Nephron progenitor cell (in vitro differentiated cells): ENCODE data around the gene ERBB4.

Source experiments
- DNase-seq: peaks from one replicate; pipeline ENCODE4 v3.0.0; 2021
- H3K27ac Mint-ChIP-seq: 2 replicates; pipeline ENCODE4 v1.8.0; 2021; ENCODE audit warnings: mild to moderate bottlenecking, moderate library complexity, mixed read lengths
- H3K27me3 Mint-ChIP-seq: 2 replicates; pipeline ENCODE4 v1.8.0; 2021; ENCODE audit warnings: mild to moderate bottlenecking, low read depth, mixed read lengths; ENCODE audit not compliant: poor library complexity
- H3K36me3 Mint-ChIP-seq: 2 replicates; pipeline ENCODE4 v1.8.0; 2021; ENCODE audit warnings: low read depth, mixed read lengths
- H3K4me1 Mint-ChIP-seq: 2 replicates; pipeline ENCODE4 v1.8.0; 2021; ENCODE audit warnings: mixed read lengths
- H3K4me3 Mint-ChIP-seq: 2 replicates; pipeline ENCODE4 v1.8.0; 2021; ENCODE audit warnings: mild to moderate bottlenecking, moderate library complexity, mixed read lengths
- H3K9me3 Mint-ChIP-seq: 2 replicates; pipeline ENCODE4 v1.8.0; 2021; ENCODE audit warnings: mild to moderate bottlenecking, moderate library complexity, mixed read lengths
- TF ChIP-seq, protein P1 (sequence below): fragments of 200-600 bp; sonication (generic); IDR thresholded peaks from 2 replicates; pipeline ENCODE4 v1.5.0; 2021; ENCODE audit warnings: antibody characterized with exemption

Gene ERBB4

DNA sequence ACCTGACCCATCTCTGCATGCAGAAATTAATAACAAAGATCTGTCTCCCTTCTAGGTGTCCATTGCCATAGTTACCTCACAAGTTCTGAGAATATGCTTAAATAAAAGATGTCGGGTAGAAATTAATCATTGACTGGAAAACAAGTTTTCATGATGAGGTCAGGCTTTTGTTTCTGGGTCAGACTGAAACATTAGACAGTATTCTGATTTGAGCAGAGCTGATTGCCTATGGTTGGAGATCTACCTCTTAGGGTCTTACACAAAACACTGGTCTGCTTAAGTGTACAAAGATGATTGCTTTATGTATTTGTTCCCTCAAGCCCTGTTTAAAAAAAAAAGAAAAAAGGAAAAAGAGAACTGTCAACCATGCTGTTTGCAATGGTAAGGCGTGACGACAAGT is 1025.8 kb downstream of the ERBB4 start:
- H3K27me3 Mint-ChIP-seq, result peaks cover 7% of the 10 kb centered on the region
- no peak overlapping the region for H3K27ac Mint-ChIP-seq
- TF ChIP-seq, protein P1, sequence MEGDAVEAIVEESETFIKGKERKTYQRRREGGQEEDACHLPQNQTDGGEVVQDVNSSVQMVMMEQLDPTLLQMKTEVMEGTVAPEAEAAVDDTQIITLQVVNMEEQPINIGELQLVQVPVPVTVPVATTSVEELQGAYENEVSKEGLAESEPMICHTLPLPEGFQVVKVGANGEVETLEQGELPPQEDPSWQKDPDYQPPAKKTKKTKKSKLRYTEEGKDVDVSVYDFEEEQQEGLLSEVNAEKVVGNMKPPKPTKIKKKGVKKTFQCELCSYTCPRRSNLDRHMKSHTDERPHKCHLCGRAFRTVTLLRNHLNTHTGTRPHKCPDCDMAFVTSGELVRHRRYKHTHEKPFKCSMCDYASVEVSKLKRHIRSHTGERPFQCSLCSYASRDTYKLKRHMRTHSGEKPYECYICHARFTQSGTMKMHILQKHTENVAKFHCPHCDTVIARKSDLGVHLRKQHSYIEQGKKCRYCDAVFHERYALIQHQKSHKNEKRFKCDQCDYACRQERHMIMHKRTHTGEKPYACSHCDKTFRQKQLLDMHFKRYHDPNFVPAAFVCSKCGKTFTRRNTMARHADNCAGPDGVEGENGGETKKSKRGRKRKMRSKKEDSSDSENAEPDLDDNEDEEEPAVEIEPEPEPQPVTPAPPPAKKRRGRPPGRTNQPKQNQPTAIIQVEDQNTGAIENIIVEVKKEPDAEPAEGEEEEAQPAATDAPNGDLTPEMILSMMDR, result no peak
- H3K9me3 Mint-ChIP-seq, result peaks cover 7% of the 10 kb centered on the region
- peaks cover 19% of the 10 kb centered on the region for H3K4me1 Mint-ChIP-seq
- no peaks in the 10 kb centered on the region for H3K36me3 Mint-ChIP-seq
- H3K4me3 Mint-ChIP-seq, result no peak overlapping the region
- no peak for DNase-seq

DNA sequence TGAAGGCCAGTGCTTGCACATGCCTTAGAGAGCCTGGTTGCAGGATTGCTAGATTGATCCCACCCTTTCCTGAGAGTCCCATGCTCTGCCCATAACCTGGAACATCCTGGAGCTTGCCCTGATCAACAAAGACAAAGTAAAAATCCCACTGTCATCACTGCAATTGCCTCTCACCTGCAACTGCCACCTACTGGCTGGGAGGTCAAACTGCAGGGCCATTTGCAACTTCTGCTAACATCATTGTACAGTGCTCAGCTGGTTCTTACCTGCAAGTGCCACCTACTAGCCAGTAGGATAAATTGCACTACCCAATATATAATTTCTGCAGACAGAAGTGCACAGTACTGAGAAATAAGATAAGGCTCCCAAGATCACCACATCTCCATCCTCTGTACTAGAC is 1034.7 kb downstream of the ERBB4 start:
- no peaks in the 10 kb centered on the region for H3K4me1 Mint-ChIP-seq
- H3K27ac Mint-ChIP-seq, result no peak overlapping the region
- no peak for DNase-seq
- TF ChIP-seq, protein P1, result no peak
- H3K4me3 Mint-ChIP-seq, result no peak overlapping the region
- no peaks in the 10 kb centered on the region for H3K36me3 Mint-ChIP-seq
- H3K27me3 Mint-ChIP-seq, result peaks cover 6% of the 10 kb centered on the region
- H3K9me3 Mint-ChIP-seq, result peaks cover 34% of the 10 kb centered on the region

GRCh38 chr2:211503198-211503597 is 1035.4 kb downstream of the ERBB4 start:
- H3K36me3 Mint-ChIP-seq, result no peaks in the 10 kb centered on the region
- H3K27ac Mint-ChIP-seq, result no peak overlapping the region

GRCh38 chr2:211498551-211499205 is 1039.9 kb downstream of the ERBB4 start:
- no peak for DNase-seq
- no peak overlapping the region for H3K27ac Mint-ChIP-seq
- no peaks in the 10 kb centered on the region for H3K36me3 Mint-ChIP-seq
- H3K4me1 Mint-ChIP-seq, result no peaks in the 10 kb centered on the region
- TF ChIP-seq, protein P1, result no peak
- no peak overlapping the region for H3K4me3 Mint-ChIP-seq
- H3K9me3 Mint-ChIP-seq, result peaks cover under 1% of the 10 kb centered on the region
- peaks cover 4% of the 10 kb centered on the region for H3K27me3 Mint-ChIP-seq

More at GRCh38 chr2:211503198-211503597, 1035.4 kb downstream of the ERBB4 start:
- peaks cover 31% of the 10 kb centered on the region for H3K9me3 Mint-ChIP-seq
- no peaks in the 10 kb centered on the region for H3K4me1 Mint-ChIP-seq
- peaks cover 4% of the 10 kb centered on the region for H3K27me3 Mint-ChIP-seq
- no peak overlapping the region for H3K4me3 Mint-ChIP-seq
- DNase-seq, result no peak
- TF ChIP-seq, protein P1, result no peak

DNA sequence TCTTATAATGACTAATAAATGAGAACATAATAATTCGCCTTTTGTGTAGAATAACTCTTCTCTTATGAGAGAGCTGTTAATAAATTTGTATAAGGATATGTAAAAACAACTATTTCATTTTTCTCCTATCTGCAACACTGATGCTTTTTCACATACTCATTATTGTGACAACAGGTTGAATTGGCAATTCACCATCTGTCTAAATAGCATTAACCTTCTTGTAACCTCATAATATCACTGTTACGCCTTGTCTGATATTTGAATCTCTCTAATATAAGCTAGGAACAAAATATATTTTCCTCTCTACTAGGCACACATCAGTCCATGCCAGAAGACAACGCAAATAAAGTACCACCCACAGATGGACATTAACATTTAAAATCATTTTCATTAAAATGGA is 1043.3 kb downstream of the ERBB4 start:
- DNase-seq, result no peak
- TF ChIP-seq, protein P1, result no peak
- no peaks in the 10 kb centered on the region for H3K4me1 Mint-ChIP-seq
- H3K4me3 Mint-ChIP-seq, result no peak overlapping the region
- no peaks in the 10 kb centered on the region for H3K9me3 Mint-ChIP-seq
- H3K36me3 Mint-ChIP-seq, result no peaks in the 10 kb centered on the region
- H3K27me3 Mint-ChIP-seq, result peaks cover 4% of the 10 kb centered on the region
- H3K27ac Mint-ChIP-seq, result no peak overlapping the region

- no peaks in the 10 kb centered on the region for H3K36me3 Mint-ChIP-seq
- H3K27me3 Mint-ChIP-seq, result peaks cover 4% of the 10 kb centered on the region
- DNase-seq, result no peak
- no peak overlapping the region for H3K4me3 Mint-ChIP-seq
- H3K4me1 Mint-ChIP-seq, result no peaks in the 10 kb centered on the region
- H3K9me3 Mint-ChIP-seq, result no peaks in the 10 kb centered on the region
- no peak overlapping the region for H3K27ac Mint-ChIP-seq
- TF ChIP-seq, protein P1, result no peak
Observed at GRCh38 chr2:211494536-211494935, 1044.1 kb downstream of the ERBB4 start.
